EL (cell line): Measurements from ENCODE around the gene MTCL1.

ENCODE experiments used
- DNase-seq: peaks from one replicate; pipeline ENCODE4 v3.0.0-alpha.2; 2016

MTCL1 gene

GRCh38 chr18:8713691-8714090 is 8.3 kb downstream of the MTCL1 start:
- no peak for DNase-seq

DNA sequence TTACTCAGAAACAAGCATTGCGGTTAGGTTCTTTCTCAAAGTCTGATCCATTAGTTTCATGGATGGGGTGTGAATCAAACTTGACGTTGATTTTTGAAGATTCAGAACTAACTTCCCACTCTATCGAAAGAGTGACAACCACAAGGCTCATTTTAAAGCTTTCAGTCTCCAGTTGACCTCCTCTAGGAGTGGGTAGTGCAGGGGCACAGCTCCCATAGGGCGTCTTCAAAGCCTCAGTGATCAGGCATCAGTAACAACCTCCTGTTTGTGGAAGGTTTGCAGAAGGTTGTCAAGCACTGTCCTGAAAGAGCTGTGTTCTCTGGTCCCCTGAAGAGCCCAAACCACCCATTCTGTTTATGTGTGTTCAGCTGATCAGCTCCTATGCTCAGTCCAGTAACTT is 10.2 kb downstream of the MTCL1 start:
- DNase-seq, result no peak

DNA sequence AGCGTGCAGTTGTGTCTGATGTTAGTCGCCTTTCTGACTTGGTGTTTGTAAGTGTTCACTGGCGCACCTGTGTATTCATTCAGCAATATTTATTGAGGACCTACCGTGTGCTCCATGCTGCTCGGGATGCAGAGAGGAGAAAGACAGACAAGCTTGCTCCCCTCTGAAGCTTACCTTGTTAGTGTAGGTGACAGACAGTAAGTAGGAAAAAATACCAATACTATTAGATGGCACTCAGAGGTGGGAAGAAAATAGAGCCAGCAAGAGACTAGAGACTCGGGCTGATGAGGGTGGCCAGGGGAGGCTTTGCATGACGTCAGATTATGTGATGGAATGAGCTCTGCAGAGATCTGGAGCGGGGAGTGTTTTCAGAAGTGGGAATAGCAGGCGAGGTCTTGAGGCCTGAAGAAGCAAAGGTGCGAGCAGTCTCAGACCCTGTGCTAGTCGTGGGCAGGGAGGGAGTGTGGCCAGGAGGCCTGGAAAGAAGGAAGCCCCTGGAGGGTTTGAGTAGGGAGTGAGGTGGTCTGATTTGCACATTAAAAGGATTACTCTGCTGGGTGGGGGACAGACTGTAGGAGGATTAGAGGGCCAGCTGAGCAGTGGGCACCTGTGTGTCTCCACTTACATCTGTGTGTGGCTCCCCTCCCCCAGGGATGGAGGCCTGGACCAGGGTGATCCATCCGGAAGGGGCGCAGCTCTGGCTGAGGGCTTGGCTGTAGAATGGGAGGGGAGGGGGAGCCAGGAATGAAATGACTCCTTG is 11.8 kb downstream of the MTCL1 start:
- DNase-seq, result no peak

- DNase-seq, result no peak
Measured at GRCh38 chr18:8718401-8718913, 13.1 kb downstream of the MTCL1 start.

DNA sequence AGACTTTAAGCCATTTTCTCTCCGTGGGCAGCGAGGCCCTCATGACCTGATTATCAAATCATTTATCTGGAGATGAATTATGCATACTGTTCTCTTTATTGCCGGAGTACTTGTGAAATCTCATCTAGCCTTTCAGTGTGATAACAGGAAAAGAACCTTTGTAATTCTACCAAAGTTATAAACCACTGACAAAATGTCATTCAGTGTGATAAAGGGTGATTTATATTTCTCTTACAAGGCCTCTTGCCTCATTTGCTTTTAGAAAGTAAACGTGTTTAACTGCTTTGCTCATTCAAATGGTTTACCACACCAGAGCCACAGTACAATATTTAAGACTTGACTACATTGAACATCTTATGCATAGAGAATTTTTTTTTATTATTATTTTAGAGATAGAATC is 13.8 kb downstream of the MTCL1 start:
- no peak for DNase-seq

DNA sequence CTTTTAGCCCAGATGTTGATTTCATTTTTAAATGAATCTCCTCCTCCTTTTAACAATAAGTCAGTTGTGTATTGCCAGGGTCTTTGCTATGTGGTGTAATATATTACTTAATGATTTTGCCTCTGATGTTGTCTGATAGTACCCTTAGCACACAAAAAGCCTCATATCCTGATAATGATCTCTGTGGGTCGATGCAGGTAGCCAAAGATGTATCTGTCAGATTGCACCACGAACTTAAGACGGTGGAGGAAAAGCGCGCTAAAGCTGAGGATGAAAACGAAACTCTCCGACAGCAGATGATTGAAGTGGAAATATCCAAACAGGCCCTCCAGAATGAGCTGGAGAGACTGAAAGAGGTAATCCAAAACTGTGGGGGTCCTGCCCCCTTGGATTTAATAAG is 14.8 kb downstream of the MTCL1 start:
- DNase-seq, result no peak

- no peak for DNase-seq
Measured at GRCh38 chr18:8721094-8721669, 15.8 kb downstream of the MTCL1 start.

- peak; percentile 80 for DNase-seq
Measured at GRCh38 chr18:8721716-8722115, 16.4 kb downstream of the MTCL1 start.

DNA sequence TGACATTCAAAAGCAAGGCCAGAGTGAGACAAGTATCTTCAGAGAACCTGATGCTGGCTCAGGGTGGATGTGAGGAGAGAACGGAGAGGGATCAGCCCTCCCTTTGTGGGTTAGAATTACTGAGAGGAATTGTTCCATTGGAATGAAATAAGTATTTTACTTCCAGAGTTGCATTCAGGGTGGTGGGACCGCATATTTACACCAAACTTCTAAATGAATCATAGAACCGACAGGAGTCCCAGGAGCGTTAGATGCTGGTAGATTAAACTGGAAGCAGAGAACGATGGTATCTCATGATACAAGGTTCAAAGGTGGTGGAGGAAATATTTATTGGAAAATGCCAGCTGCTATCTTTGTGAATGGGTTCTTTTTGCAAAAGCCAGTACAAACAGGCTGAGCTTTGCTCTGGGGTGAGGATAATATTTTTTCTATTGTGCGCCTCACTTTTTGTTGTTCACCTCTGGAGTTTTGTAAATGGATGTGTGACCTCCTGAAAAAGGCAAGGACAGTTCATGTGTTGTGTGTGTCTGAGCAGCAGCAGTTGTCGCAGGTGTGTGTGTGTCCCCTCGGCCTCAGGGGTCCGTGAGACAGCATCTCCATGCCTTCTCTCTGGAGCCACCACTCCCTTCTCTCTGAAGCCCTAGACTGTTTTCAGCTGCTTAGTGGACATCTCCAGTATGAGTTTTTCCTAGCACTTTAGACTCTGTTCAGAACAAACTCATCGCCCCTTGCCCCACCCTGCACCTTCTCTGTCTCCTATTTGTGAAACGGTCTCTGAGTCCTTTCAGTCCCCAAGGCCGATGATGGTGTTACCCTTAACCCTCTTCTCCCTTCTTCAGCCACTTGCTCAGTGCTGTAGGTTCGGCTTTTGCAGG is 17.8 kb downstream of the MTCL1 start:
- DNase-seq, result no peak

GRCh38 chr18:8724452-8724851 is 19.1 kb downstream of the MTCL1 start:
- no peak for DNase-seq

- DNase-seq, result no peak
Measured at GRCh38 chr18:8726281-8726680, 20.9 kb downstream of the MTCL1 start.

GRCh38 chr18:8726963-8727705 is 21.8 kb downstream of the MTCL1 start:
- DNase-seq, result no peak

DNA sequence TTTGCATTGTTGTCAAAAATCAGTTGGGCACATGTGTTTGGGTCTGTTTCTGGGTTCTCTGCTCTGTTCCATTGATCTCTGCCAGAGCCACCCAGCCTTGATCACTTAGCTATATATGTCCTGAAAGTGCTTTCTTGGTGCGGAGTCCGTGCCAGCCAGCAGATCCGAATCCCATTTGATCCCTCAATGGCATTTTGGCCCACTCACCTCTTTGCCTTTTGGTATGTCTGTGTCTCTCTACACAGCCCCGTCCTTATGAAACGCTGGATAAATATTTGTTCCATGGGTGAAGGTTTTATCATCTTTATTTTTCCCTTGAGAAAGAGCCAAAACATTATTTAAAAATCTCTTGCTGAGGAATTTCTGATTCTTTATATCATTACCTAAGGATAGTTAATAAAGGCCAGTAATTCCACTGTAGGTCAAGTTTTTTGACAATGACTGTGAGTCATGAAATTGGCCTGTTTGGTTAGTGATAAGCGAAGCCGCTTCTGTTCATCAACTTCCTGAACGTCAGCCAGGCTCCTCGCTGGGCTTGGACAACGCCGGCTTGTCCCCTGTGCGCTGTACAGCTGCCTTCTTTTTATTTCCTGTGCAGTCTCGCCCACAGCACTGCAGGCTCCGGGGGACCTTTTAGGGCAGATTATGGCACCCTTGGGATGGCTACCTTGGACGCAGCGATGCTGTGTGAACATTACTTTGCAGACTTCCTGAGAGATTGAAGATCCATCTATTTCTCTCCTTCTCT is 24.9 kb downstream of the MTCL1 start:
- peak; percentile 70 for DNase-seq

GRCh38 chr18:8732442-8733360 is 27.3 kb downstream of the MTCL1 start:
- no peak for DNase-seq

GRCh38 chr18:8734496-8734895 is 29.1 kb downstream of the MTCL1 start:
- no peak for DNase-seq

DNA sequence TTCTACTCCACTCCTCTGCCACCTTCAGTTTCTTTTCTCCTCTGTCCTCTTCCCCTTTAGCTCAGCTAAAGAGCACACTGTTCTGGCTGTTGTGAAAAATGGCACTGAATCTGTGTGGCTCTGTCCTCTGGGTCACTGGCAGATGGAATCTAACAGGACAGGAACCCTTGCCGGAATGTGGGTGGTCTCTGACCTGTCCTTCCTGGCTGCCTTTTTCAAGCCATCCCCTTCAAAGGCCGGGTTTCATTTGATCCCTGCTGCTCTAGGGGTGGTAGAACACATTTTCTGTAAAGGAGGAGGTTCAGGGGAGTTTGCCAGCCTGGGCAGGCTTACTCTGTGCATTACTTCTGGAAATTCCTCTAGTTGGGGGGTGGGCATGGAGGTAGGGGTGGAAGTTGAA is 29.9 kb downstream of the MTCL1 start:
- no peak for DNase-seq

GRCh38 chr18:8741117-8741516 is 35.8 kb downstream of the MTCL1 start:
- no peak for DNase-seq

- no peak for DNase-seq
Measured at GRCh38 chr18:8741532-8741931, 36.2 kb downstream of the MTCL1 start.

DNA sequence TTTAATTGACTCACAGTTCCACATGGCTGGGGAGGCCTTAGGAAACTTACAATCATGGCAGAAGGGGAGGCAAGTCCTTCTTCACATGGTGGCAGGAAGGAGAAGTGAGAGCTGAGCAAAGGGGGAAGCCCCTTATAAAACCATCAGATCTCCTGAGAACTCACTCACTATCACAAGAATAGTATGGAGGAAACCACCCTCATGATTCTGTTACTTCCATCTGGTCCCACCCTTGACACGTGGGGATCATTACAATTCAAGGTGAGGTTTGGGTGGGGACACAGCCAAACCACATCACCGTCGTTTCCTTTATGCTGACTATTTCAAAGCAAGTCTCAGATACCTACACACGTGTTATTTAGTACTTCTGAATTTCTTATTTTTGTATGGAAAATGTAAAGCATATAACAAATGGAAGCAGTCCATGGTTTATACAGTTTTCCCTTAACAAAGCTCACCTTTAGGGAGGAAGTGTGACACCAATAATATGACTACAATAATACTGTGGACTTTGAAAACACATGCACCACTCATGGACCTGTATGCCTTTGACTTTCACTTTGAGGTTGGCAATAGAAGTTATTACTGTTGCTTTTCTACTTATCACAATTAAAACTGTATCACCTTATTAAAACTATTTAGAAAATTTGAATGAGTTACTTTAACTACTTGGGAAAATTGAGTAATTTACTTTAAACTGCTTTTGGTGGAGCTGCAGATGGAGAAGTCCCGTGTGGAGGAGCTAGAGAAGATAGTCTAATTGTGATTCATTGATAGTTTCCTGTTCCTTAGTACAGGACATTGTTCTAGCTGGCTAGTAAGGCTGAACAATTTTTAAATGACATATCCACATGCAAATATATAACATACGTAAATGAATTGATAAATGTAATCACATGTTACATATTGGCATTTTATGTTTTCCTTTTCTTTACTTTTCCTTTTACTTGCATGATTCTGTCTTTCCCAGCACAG is 37.3 kb downstream of the MTCL1 start:
- no peak for DNase-seq

DNA sequence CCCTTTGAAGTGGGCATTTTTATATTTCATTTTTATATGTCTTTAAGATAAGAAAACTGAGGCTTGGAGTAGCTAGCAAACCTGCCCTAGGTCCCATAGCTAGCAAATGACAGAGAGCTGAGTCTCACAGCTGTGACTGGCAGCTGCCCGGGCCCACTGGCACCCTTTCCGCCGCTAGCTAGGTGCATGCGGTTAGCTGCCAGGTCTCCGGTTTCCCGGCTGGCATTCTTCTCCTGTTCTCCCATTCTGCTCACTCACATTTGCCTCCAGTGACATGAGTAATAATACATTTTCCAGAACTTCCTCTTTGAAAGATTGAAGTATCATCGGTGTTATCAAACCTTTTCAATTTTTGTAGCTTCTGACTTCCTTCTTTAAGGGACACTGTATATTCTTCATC is 38.7 kb downstream of the MTCL1 start:
- DNase-seq, result no peak
